Activated T-cell treated with anti-CD3 and anti-CD28 coated beads for 4 hours (primary cell): ENCODE data around the gene CALML4.
"Not testable (repeated sequence)": the region's sequence is repeated elsewhere in the genome, so short reads cannot be mapped to it uniquely, and the experiment has no call there.

Experiments used
- DNase-seq: peaks from one replicate; pipeline ENCODE4 v3.0.0-alpha.2; 2020

CALML4 gene

GRCh38 chr15:68207176-68207935 lies 2.2 kb upstream of the CALML4 start:
- DNase-seq = no peak

GRCh38 chr15:68206711-68207151 lies 1.6 kb upstream of the CALML4 start:
- no peak for DNase-seq

DNA sequence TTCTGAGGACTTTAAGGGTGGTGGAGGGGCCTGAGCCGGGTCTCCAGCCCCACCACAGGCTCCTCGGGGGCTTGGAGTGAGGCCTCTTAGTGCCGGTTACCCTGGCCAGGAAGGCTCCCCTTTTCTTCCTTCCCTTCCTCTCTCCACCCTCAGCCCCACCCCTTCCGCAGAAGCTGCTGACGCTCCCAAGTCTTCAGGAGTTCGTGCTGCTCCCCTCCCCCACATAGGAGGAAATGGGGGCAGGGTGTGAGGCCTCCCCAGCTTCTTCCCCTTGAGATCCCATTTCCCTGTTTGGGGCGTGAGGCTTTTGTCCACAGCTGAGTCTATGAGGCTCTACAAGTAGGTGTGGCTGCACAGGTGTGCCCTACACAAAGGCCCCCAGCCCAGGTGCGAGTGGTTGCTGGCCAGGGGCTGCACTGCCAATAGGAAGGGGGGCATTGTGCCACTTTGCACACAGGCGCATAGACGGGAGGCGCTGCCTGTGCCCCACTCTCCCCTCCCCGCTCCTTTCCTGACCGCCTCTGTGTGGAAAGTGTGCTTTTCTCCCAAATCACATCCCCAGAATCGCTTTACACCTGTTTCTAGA lies 915 bp upstream of the CALML4 start:
- no peak for DNase-seq

DNA sequence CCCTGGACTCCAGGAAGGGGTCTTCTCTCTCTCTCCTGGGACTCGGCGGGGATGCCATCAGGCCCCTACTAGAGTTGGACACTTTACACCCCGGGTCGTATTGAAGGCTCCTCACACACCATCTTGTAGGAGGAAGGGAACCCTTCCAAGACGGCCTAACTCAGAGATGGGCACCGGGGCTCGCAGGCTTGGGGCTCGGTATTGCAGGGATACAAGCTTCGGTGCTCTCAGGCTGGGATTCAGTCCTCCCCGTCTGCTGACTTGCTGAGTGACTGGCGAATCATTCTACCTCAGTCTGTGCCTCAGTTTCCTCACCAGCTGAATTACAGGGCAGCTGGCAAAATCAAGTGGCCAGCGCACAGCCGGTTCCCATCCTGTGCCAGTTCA lies 419 bp upstream of the CALML4 start:
- no peak for DNase-seq

- no peak for DNase-seq
These were observed 771 bp downstream of the CALML4 start for GRCh38 chr15:68204361-68204760.

- DNase-seq = no peak
These were observed 1.2 kb downstream of the CALML4 start for GRCh38 chr15:68203956-68204355.

DNA sequence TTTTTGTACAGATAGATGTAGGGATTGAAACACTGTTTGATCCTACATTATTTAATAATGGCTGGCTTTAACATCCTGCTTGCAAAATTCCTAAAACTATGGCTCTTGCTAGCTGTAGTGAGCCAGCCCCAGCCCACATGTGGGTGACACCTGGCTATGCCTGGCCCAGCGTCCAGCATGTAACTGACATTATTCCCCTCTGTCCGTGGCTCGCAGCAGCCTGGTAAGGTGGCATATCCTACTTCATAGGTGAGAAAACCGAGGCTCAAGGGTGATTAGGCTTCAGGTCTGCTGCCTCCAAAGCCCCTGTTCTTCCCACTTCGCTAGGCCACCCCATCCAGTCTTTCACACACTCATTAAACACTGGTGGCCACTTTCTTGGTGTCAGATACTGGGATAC lies 1.6 kb downstream of the CALML4 start:
- no peak for DNase-seq

GRCh38 chr15:68202994-68203393 lies 2.1 kb downstream of the CALML4 start:
- DNase-seq = not testable (repeated sequence)

DNA sequence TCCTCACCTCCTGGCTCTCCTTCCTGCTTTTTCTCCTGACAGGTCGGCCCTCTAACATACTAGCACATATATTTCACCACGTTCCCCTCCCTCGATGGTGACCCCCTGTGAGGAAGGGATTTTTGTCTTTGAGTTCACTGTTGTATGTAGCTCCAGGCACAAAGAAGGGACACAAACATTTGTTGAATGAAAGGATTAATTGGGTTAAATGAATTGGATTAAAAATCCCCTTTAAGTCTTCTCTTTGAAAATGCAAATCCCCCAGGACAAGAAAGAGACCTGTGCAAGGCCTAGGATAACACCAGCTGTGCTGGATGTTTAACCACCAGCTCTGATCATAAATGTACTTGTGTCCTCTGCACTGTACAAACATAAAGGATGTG lies 3.3 kb downstream of the CALML4 start:
- no peak for DNase-seq

DNA sequence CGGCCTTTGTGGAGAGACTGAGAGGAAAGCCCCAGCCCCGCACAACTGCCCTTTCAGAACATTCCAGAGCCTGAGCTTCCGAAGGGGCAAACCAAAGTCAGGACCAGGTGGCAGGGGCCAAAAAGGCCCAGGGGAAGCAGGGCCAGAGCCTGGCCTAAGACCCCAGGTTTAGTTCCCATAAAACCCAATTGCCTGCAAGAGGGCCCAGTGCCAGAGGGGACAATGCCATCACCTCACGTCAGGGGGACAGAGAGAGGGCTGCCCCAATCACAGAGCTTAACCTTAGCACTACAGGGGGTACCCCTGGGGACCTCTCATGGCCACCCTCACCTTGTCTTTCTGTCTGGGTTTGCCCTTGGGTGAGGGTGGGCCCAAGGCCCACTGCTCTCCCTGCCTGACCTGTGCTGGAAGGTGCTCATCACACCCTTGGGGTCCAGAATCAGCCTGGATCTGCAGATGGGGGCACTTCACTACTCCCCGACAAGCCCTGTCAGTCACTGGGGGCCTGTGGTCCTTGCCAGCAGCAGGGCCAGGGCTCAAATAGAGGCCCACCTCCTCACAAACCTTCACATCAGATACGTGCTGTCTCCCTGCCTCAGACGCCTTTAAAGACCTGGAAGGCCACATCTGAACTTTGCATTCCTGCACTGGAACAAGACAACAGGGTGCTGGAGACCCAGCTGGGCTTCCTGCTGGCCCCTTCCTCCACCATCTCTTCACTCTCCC lies 3.8 kb downstream of the CALML4 start:
- DNase-seq = no peak

- DNase-seq = no peak
These were observed 4.9 kb downstream of the CALML4 start for GRCh38 chr15:68200016-68200861.

DNA sequence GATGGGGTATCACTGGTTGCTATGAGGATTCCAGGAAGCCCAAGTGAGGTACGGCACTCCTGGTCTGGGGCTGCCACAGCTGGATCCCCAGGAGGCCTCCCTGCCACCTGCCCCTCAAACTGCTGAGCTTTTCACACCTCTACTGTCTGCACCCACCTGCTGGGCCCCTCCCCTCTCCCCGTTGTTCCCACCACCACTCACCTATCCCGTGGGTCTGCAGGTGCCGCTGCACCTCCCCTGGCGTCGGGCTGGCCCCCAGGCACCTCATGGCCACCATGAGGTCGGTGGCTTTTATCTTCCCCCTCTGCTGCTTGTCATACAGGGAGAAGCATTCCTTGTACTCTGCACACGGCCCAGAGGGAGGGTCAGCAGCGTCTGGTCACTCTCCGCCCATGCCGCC lies 5.8 kb downstream of the CALML4 start:
- no peak for DNase-seq

- DNase-seq = no peak
These were observed 7.3 kb downstream of the CALML4 start for GRCh38 chr15:68197661-68198437.

- DNase-seq = no peak
These were observed 8.0 kb downstream of the CALML4 start for GRCh38 chr15:68197170-68197492.

GRCh38 chr15:68196445-68197169 lies 8.5 kb downstream of the CALML4 start:
- no peak for DNase-seq

DNA sequence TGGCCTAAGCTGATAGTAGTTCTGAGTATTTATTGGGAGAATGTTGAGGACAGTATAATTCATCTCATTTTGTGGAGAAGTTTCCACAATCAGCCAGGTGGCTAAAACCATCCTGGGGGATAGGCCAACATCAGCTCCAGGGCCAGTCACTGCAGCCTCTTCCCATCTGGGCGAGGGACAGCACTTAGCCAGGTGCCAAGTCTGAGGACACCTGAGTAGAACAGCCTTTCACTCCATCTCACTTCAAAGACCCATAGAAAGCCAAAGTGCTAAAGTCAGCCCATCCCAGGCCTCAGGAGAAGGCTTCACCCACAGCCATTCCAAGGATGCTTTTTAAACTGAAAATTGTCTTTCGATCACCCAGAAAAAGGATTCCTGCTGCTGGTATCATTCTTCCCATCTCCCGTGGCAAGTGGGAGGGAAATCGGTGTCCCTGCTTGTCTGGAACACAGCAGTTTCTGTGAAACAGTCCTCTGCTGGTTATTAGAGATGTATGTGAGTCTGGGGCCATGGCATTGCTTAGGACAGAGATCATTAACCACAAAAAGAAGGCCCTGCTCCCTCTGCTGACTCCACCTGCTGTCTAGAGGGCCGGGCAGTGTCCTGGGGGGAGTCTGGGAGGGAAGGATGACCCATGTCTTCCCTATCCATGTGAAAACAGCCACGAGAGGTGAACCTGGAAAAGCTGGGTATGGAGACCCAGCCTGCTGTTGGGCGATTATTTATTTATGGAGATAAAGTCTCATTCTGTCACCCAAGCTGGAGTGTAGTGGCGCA lies 9.6 kb downstream of the CALML4 start:
- DNase-seq = no peak

GRCh38 chr15:68192804-68193486 lies 12.2 kb downstream of the CALML4 start:
- DNase-seq = no peak

GRCh38 chr15:68192117-68192516 lies 13.0 kb downstream of the CALML4 start:
- no peak for DNase-seq

GRCh38 chr15:68191555-68191954 lies 13.6 kb downstream of the CALML4 start:
- DNase-seq = no peak

DNA sequence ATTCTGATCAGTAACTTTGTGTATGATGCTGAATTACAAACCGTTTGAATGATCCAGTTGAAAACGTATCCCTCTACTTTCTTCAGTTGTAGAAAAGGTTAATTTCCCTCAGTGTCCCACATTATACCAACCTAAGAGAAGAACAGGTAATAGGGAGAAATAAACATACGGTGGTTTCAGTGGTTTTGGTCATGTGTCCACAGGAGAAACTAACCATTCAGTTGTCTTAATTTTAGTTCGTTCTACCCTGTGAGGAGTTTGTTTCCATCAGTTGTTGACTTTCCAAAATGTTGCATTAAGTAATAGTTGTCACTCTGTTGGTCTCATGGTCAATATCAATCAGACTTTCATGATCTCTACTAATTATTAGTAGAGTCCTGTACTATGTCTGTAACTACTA lies 15.1 kb downstream of the CALML4 start:
- DNase-seq = no peak
